HEK293 (cell line): ENCODE results near the gene CYP2C18.

Experiments used
- GLI2 ChIP-seq: fragments of 450-650 bp; formaldehyde crosslinking; IDR thresholded peaks from 2 replicates; pipeline ENCODE4; 2017; ENCODE audit warnings: missing biosample characterization, missing genetic modification characterization, low read depth, borderline replicate concordance
- TRIM28 ChIP-seq: IDR thresholded peaks from 2 replicates; pipeline ENCODE4 v1.6.1; 2011; ENCODE audit warnings: low read length, control low read depth, borderline replicate concordance
- ZBTB17 ChIP-seq: fragments of 450-650 bp; formaldehyde crosslinking; IDR thresholded peaks from 2 replicates; pipeline ENCODE4 v1.5.1; 2016; ENCODE audit warnings: missing biosample characterization, missing genetic modification characterization
- ZNF155 ChIP-seq: fragments of 450-650 bp; formaldehyde crosslinking; IDR thresholded peaks from 2 replicates; pipeline ENCODE4 v1.5.1; 2016; ENCODE audit warnings: missing biosample characterization, missing genetic modification characterization
- ZNF214 ChIP-seq: fragments of 450-650 bp; formaldehyde crosslinking; IDR thresholded peaks from 2 replicates; pipeline ENCODE4 v1.5.1; 2017; ENCODE audit warnings: missing biosample characterization, mild to moderate bottlenecking, missing genetic modification characterization, borderline replicate concordance
- ZNF433 ChIP-seq: fragments of 450-650 bp; formaldehyde crosslinking; IDR thresholded peaks from 2 replicates; pipeline ENCODE4 v1.5.1; 2016; ENCODE audit warnings: missing biosample characterization, missing genetic modification characterization, low read depth
- ZNF549 ChIP-seq: fragments of 450-650 bp; IDR thresholded peaks from 2 replicates; pipeline ENCODE4 v1.5.1; 2018; ENCODE audit warnings: missing biosample characterization, missing genetic modification characterization, mild to moderate bottlenecking, inconsistent platforms, moderate library complexity
- ZNF621 ChIP-seq: fragments of 450-650 bp; formaldehyde crosslinking; IDR thresholded peaks from 2 replicates; pipeline ENCODE4 v1.5.1; 2017; ENCODE audit warnings: missing biosample characterization, missing genetic modification characterization
- TF ChIP-seq, protein P1 (sequence below): fragments of 450-650 bp; formaldehyde crosslinking; IDR thresholded peaks from 2 replicates; pipeline ENCODE4 v1.5.1; 2016; ENCODE audit warnings: missing biosample characterization, missing genetic modification characterization

GRCh38 chr10:94678475-94678874, 5.1 kb upstream of the CYP2C18 start:
- TF ChIP-seq ZNF433 (tag by site-specific recombination) (no peak), ZBTB17 (tag by site-specific recombination) (no peak), ZNF621 (tag by site-specific recombination) (no peak), ZNF155 (no peak), TRIM28 (no peak), ZNF549 (tag by site-specific recombination) (no peak), ZNF214 (no peak), GLI2 (tag by site-specific recombination) (no peak)
- TF ChIP-seq, protein P1, sequence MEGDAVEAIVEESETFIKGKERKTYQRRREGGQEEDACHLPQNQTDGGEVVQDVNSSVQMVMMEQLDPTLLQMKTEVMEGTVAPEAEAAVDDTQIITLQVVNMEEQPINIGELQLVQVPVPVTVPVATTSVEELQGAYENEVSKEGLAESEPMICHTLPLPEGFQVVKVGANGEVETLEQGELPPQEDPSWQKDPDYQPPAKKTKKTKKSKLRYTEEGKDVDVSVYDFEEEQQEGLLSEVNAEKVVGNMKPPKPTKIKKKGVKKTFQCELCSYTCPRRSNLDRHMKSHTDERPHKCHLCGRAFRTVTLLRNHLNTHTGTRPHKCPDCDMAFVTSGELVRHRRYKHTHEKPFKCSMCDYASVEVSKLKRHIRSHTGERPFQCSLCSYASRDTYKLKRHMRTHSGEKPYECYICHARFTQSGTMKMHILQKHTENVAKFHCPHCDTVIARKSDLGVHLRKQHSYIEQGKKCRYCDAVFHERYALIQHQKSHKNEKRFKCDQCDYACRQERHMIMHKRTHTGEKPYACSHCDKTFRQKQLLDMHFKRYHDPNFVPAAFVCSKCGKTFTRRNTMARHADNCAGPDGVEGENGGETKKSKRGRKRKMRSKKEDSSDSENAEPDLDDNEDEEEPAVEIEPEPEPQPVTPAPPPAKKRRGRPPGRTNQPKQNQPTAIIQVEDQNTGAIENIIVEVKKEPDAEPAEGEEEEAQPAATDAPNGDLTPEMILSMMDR (tag by site-specific recombination), result no peak
